ENCODE measurements around the gene GMEB2.

- TF ChIP-seq YY1 (IDR thresholded peaks at IDR 0.05; ENCODE audit: low read depth) = no peak
- TF ChIP-seq TAF1 (IDR thresholded peaks at IDR 0.05; ENCODE audit: borderline replicate concordance, low read depth, low read length) = no peak
- TF ChIP-seq RAD21 (IDR thresholded peaks at IDR 0.05; ENCODE audit: low read length) = no peak
- TF ChIP-seq USF1 (IDR thresholded peaks at IDR 0.05; ENCODE audit: borderline replicate concordance, low read depth) = no peak
- no peak for TF ChIP-seq POLR2AphosphoS5 (IDR thresholded peaks at IDR 0.05; ENCODE audit: low read depth, low read length)
- TF ChIP-seq GABPA (IDR thresholded peaks at IDR 0.05; ENCODE audit: low read depth) = no peak
- TF ChIP-seq EP300 (IDR thresholded peaks at IDR 0.05; ENCODE audit: borderline replicate concordance in 1 of 2, low read depth in 1 of 2, low read length in 1 of 2) = no peak
- TF ChIP-seq CTCF (IDR thresholded peaks at IDR 0.05) = no peak
- TF ChIP-seq EZH2phosphoT487 (IDR thresholded peaks at IDR 0.05; ENCODE audit: borderline replicate concordance, low read depth) = no peak
- TF ChIP-seq ZBTB33 (IDR thresholded peaks at IDR 0.05; ENCODE audit: borderline replicate concordance, low read depth) = no peak
- no peak for TF ChIP-seq REST (IDR thresholded peaks at IDR 0.05; ENCODE audit: low read depth, low read length)
- no peak for TF ChIP-seq USF2 (IDR thresholded peaks at IDR 0.05; ENCODE audit: borderline replicate concordance, low read depth, low read length)
- no peak for TF ChIP-seq MXI1 (IDR thresholded peaks at IDR 0.05; ENCODE audit: low read depth, low read length)
These were observed 78.4 kb downstream of the GMEB2 start for GRCh38 chr20:63548542-63548941.
